ENCODE data around the gene CCND3.

CCND3 gene

GRCh38 chr6:41931792-41932191, 9.8 kb downstream of the CCND3 start:
- Histone ChIP-seq H3K4me3 (ENCODE audit: low read length) (no peak overlapping the region), H2AFZ (ENCODE audit: low read length) (no peak overlapping the region), H3K9ac (ENCODE audit: low read length) (no peak overlapping the region), H3F3A (ENCODE audit: insufficient read depth, low read length) (peaks cover 20% of the 10 kb centered on the region), H3K79me2 (ENCODE audit: low read length) (peaks cover 53% of the 10 kb centered on the region), H3K9me3 (replicated peaks; ENCODE audit: insufficient read depth, low read length) (no peaks in the 10 kb centered on the region), H3K36me3 (replicated peaks; ENCODE audit: insufficient read depth, low read length) (peaks cover 37% of the 10 kb centered on the region), H3K4me2 (ENCODE audit: low read depth, low read length) (no peak overlapping the region), H3K4me1 (ENCODE audit: low read length) (peaks cover 22% of the 10 kb centered on the region), H4K20me1 (ENCODE audit: insufficient read depth, low read length) (0 out of 2 replicates have a peak, but pooled peaks cover 6% of the 10 kb centered on the region), H3K9me2 (replicated peaks; ENCODE audit: insufficient read depth, low read length) (no peaks in the 10 kb centered on the region), H3K27ac (ENCODE audit: low read length) (no peak overlapping the region), H3K27me3 (replicated peaks; ENCODE audit: insufficient read depth, low read length) (no peaks in the 10 kb centered on the region)
- no peak for DNase-seq
- TF ChIP-seq EZH2phosphoT487 (IDR thresholded peaks at IDR 0.05; ENCODE audit: low read length) (no peak), EZH2 (optimal IDR thresholded peaks at IDR 0.05; ENCODE audit: low read depth, low read length) (no peak), CTCF (IDR thresholded peaks at IDR 0.05; ENCODE audit: low read length) (no peak)

GRCh38 chr6:41929924-41930323, 11.7 kb downstream of the CCND3 start:
- Histone ChIP-seq H4K20me1 (ENCODE audit: insufficient read depth, low read length) (0 out of 2 replicates have a peak, but pooled peaks cover 6% of the 10 kb centered on the region), H2AFZ (ENCODE audit: low read length) (no peak overlapping the region), H3K79me2 (ENCODE audit: low read length) (peaks cover 61% of the 10 kb centered on the region), H3K36me3 (replicated peaks; ENCODE audit: insufficient read depth, low read length) (peaks cover 36% of the 10 kb centered on the region), H3K4me3 (ENCODE audit: low read length) (no peak overlapping the region), H3K9me2 (replicated peaks; ENCODE audit: insufficient read depth, low read length) (no peaks in the 10 kb centered on the region), H3F3A (ENCODE audit: insufficient read depth, low read length) (peaks cover 1% of the 10 kb centered on the region; the same call in 1 of the 2 replicates), H3K27me3 (replicated peaks; ENCODE audit: insufficient read depth, low read length) (no peaks in the 10 kb centered on the region), H3K9me3 (replicated peaks; ENCODE audit: insufficient read depth, low read length) (no peaks in the 10 kb centered on the region), H3K4me2 (ENCODE audit: low read depth, low read length) (no peak overlapping the region), H3K4me1 (ENCODE audit: low read length) (peaks cover 4% of the 10 kb centered on the region), H3K27ac (ENCODE audit: low read length) (no peak overlapping the region), H3K9ac (ENCODE audit: low read length) (no peak overlapping the region)
- DNase-seq, result no peak
- TF ChIP-seq EZH2 (optimal IDR thresholded peaks at IDR 0.05; ENCODE audit: low read depth, low read length), result no peak
- no peak for TF ChIP-seq EZH2phosphoT487 (IDR thresholded peaks at IDR 0.05; ENCODE audit: low read length)
- no peak for TF ChIP-seq CTCF (IDR thresholded peaks at IDR 0.05; ENCODE audit: low read length)

GRCh38 chr6:41927253-41927652, 14.4 kb downstream of the CCND3 start:
- Histone ChIP-seq H4K20me1 (ENCODE audit: insufficient read depth, low read length) (0 out of 2 replicates have a peak, but pooled peaks cover 6% of the 10 kb centered on the region), H3K36me3 (replicated peaks; ENCODE audit: insufficient read depth, low read length) (peaks cover 28% of the 10 kb centered on the region), H3K9ac (ENCODE audit: low read length) (no peak overlapping the region), H3K4me3 (ENCODE audit: low read length) (no peak overlapping the region), H3K79me2 (ENCODE audit: low read length) (peaks cover 75% of the 10 kb centered on the region), H3K9me2 (replicated peaks; ENCODE audit: insufficient read depth, low read length) (no peaks in the 10 kb centered on the region), H3K9me3 (replicated peaks; ENCODE audit: insufficient read depth, low read length) (no peaks in the 10 kb centered on the region), H3K27me3 (replicated peaks; ENCODE audit: insufficient read depth, low read length) (no peaks in the 10 kb centered on the region), H3F3A (ENCODE audit: insufficient read depth, low read length) (no peaks in the 10 kb centered on the region), H3K4me1 (ENCODE audit: low read length) (peaks cover 9% of the 10 kb centered on the region; the same call in 1 of the 2 replicates), H3K27ac (ENCODE audit: low read length) (no peak overlapping the region), H3K4me2 (ENCODE audit: low read depth, low read length) (no peak overlapping the region), H2AFZ (ENCODE audit: low read length) (no peak overlapping the region)
- TF ChIP-seq CTCF (IDR thresholded peaks at IDR 0.05; ENCODE audit: low read length) (no peak), EZH2phosphoT487 (IDR thresholded peaks at IDR 0.05; ENCODE audit: low read length) (no peak), EZH2 (optimal IDR thresholded peaks at IDR 0.05; ENCODE audit: low read depth, low read length) (no peak)
- DNase-seq, result no peak

All from MM.1S (cell line).